Mesendoderm (in vitro differentiated cells): ENCODE data around the gene OXGR1.
"Not testable (repeated sequence)": the region's sequence is repeated elsewhere in the genome, so short reads cannot be mapped to it uniquely, and the experiment has no call there.

Experiments
- DNase-seq: peaks from one replicate; pipeline ENCODE4 v3.0.0; 2013
- H2AK5ac ChIP-seq: 2 replicates; pipeline ENCODE4 v1.6.1; 2013; ENCODE audit warnings: low read length, inconsistent platforms
- H2BK120ac ChIP-seq: 2 replicates; pipeline ENCODE4 v1.6.1; 2013; ENCODE audit warnings: low read depth, mild to moderate bottlenecking, low read length, moderate library complexity, mixed read lengths
- H2BK15ac ChIP-seq: replicated peaks from 2 replicates; pipeline ENCODE4 v1.6.1; 2013; ENCODE audit warnings: low read depth, mild to moderate bottlenecking, moderate library complexity
- H2BK5ac ChIP-seq: 2 replicates; pipeline ENCODE4 v1.6.1; 2013; ENCODE audit warnings: low read length, inconsistent platforms
- H3K18ac ChIP-seq: 2 replicates; pipeline ENCODE4 v1.6.1; 2013; ENCODE audit warnings: mild to moderate bottlenecking, low read length, mixed read lengths
- H3K23ac ChIP-seq: one replicate; pipeline ENCODE4 v1.6.1; 2013; ENCODE audit warnings: low read length
- H3K27ac ChIP-seq: 2 replicates; pipeline ENCODE4 v1.5.1; 2013; ENCODE audit warnings: low read depth, mild to moderate bottlenecking, inconsistent platforms, low read length, moderate library complexity
- H3K27me3 ChIP-seq: 2 replicates; pipeline ENCODE4 v1.6.1; 2013; ENCODE audit warnings: low read length, control low read depth, mild to moderate bottlenecking, inconsistent platforms; ENCODE audit not compliant: insufficient read depth, poor library complexity
- H3K36me3 ChIP-seq: 2 replicates; pipeline ENCODE4 v1.6.1; 2013; ENCODE audit warnings: low read length, inconsistent platforms; ENCODE audit not compliant: control insufficient read depth, insufficient read depth
- H3K4ac ChIP-seq: one replicate; pipeline ENCODE4 v1.6.1; 2013; ENCODE audit warnings: low read depth, mild to moderate bottlenecking, low read length, moderate library complexity
- H3K4me1 ChIP-seq: 2 replicates; pipeline ENCODE4 v1.6.1; 2013; ENCODE audit warnings: low read depth, low read length, inconsistent platforms; ENCODE audit not compliant: control insufficient read depth
- H3K4me2 ChIP-seq: 2 replicates; pipeline ENCODE4 v1.6.1; 2013; ENCODE audit warnings: low read length
- H3K4me3 ChIP-seq: 2 replicates; pipeline ENCODE4 v1.5.1; 2013; ENCODE audit warnings: mild to moderate bottlenecking, low read length
- H3K56ac ChIP-seq: one replicate; pipeline ENCODE4 v1.6.1; 2013; ENCODE audit warnings: low read length
- H3K79me1 ChIP-seq: 2 replicates; pipeline ENCODE4 v1.6.1; 2013; ENCODE audit warnings: low read length, inconsistent platforms
- H3K79me2 ChIP-seq: 2 replicates; pipeline ENCODE4 v1.6.1; 2013; ENCODE audit warnings: mild to moderate bottlenecking, low read length; ENCODE audit not compliant: control insufficient read depth, insufficient read depth
- H3K9ac ChIP-seq: 2 replicates; pipeline ENCODE4 v1.6.1; 2013; ENCODE audit warnings: low read length, inconsistent platforms
- H4K5ac ChIP-seq: one replicate; pipeline ENCODE4 v1.6.1; 2013; ENCODE audit warnings: low read length
- H4K8ac ChIP-seq: one replicate; pipeline ENCODE4 v1.6.1; 2013; ENCODE audit warnings: low read depth, mild to moderate bottlenecking, control low read depth, low read length, moderate library complexity
- WGBS: extraction: QIAGEN DNeasy Blood & Tissue Kit; methylation state at CpG from one replicate; pipeline ENCODE4 v1.1.7; 2013; ENCODE audit warnings: low lambda C conversion rate, missing lambda C conversion rate; ENCODE audit not compliant: insufficient coverage; ENCODE audit errors: extremely low coverage; 5-methylcytosine and 5-hydroxymethylcytosine counted together

Gene OXGR1

GRCh38 chr13:96988441-96988840 is 5.8 kb downstream of the OXGR1 start:
- no peak overlapping the region for H3K18ac ChIP-seq
- no peak for DNase-seq
- no peaks in the 10 kb centered on the region for H3K4me1 ChIP-seq
- H3K79me2 ChIP-seq = no peaks in the 10 kb centered on the region
- no peaks in the 10 kb centered on the region for H3K36me3 ChIP-seq
- H3K4me3 ChIP-seq = no peak overlapping the region
- no peak overlapping the region for H3K56ac ChIP-seq
- H2BK120ac ChIP-seq = no peak overlapping the region
- no peaks in the 10 kb centered on the region for H3K79me1 ChIP-seq
- H4K5ac ChIP-seq = no peak overlapping the region
- no peak overlapping the region for H3K4ac ChIP-seq
- H3K23ac ChIP-seq = no peak overlapping the region
- H4K8ac ChIP-seq = no peak overlapping the region
- H3K27ac ChIP-seq = no peak overlapping the region
- no peak overlapping the region for H2BK5ac ChIP-seq
- no peaks in the 10 kb centered on the region for H3K27me3 ChIP-seq
- WGBS = no CpG with 5 or more reads among the region's 5 CpGs
- no peak overlapping the region for H2BK15ac ChIP-seq
- H3K9ac ChIP-seq = no peak overlapping the region
- H2AK5ac ChIP-seq = no peak overlapping the region
- no peak overlapping the region for H3K4me2 ChIP-seq

- peak; percentile 68 for DNase-seq
- Histone ChIP-seq H2AK5ac (no peak overlapping the region), H2BK5ac (no peak overlapping the region), H4K5ac (no peak overlapping the region), H3K18ac (no peak overlapping the region), H3K9ac (no peak overlapping the region), H3K79me2 (no peaks in the 10 kb centered on the region), H3K79me1 (no peaks in the 10 kb centered on the region), H2BK15ac (no peak overlapping the region), H3K23ac (no peak overlapping the region), H4K8ac (no peak overlapping the region), H3K56ac (no peak overlapping the region), H3K27me3 (no peaks in the 10 kb centered on the region), H3K27ac (no peak overlapping the region), H3K4me2 (no peak overlapping the region), H2BK120ac (no peak overlapping the region), H3K4me3 (no peak overlapping the region), H3K36me3 (no peaks in the 10 kb centered on the region), H3K4me1 (no peaks in the 10 kb centered on the region), H3K4ac (no peak overlapping the region)
- no CpG with 5 or more reads among the region's 6 CpGs for WGBS
Measured at GRCh38 chr13:96984051-96984508, 10.2 kb downstream of the OXGR1 start.

GRCh38 chr13:96982672-96983071 is 11.6 kb downstream of the OXGR1 start:
- Histone ChIP-seq H3K18ac (no peak overlapping the region), H3K4me2 (no peak overlapping the region), H3K4ac (no peak overlapping the region), H3K4me3 (no peak overlapping the region), H3K27ac (no peak overlapping the region), H3K4me1 (no peaks in the 10 kb centered on the region), H3K27me3 (no peaks in the 10 kb centered on the region), H2BK120ac (no peak overlapping the region), H2BK5ac (no peak overlapping the region), H4K5ac (no peak overlapping the region), H2AK5ac (no peak overlapping the region), H3K79me1 (no peaks in the 10 kb centered on the region), H3K23ac (no peak overlapping the region), H3K9ac (no peak overlapping the region), H3K36me3 (no peaks in the 10 kb centered on the region), H3K56ac (no peak overlapping the region), H2BK15ac (no peak overlapping the region), H3K79me2 (no peaks in the 10 kb centered on the region), H4K8ac (no peak overlapping the region)
- no peak for DNase-seq
- no CpG with 5 or more reads among the region's 2 CpGs for WGBS

GRCh38 chr13:96979861-96980260 is 14.4 kb downstream of the OXGR1 start:
- not testable (repeated sequence) for H3K4me2 ChIP-seq, H3K56ac ChIP-seq, H3K4me1 ChIP-seq, H4K5ac ChIP-seq, H3K4me3 ChIP-seq, DNase-seq, H2BK120ac ChIP-seq, H3K9ac ChIP-seq, H3K36me3 ChIP-seq, H3K79me1 ChIP-seq, H3K27ac ChIP-seq, H2BK5ac ChIP-seq, H3K4ac ChIP-seq, H3K18ac ChIP-seq, H3K23ac ChIP-seq, H3K79me2 ChIP-seq, H2BK15ac ChIP-seq, H2AK5ac ChIP-seq, H4K8ac ChIP-seq, H3K27me3 ChIP-seq
- no CpG with 5 or more reads among the region's 1 CpG for WGBS

GRCh38 chr13:96968027-96968426 is 26.2 kb downstream of the OXGR1 start:
- H3K27ac ChIP-seq = no peak overlapping the region
- H3K23ac ChIP-seq = no peak overlapping the region
- no peak overlapping the region for H2BK5ac ChIP-seq
- H3K79me1 ChIP-seq = no peaks in the 10 kb centered on the region
- no peak overlapping the region for H4K8ac ChIP-seq
- no peaks in the 10 kb centered on the region for H3K4me1 ChIP-seq
- no peak overlapping the region for H3K56ac ChIP-seq
- no CpG with 5 or more reads among the region's 2 CpGs for WGBS
- no peak overlapping the region for H3K18ac ChIP-seq
- H3K36me3 ChIP-seq = no peaks in the 10 kb centered on the region
- no peak overlapping the region for H2AK5ac ChIP-seq
- no peak overlapping the region for H3K4ac ChIP-seq
- H3K9ac ChIP-seq = no peak overlapping the region
- H2BK120ac ChIP-seq = no peak overlapping the region
- no peak overlapping the region for H3K4me2 ChIP-seq
- no peaks in the 10 kb centered on the region for H3K79me2 ChIP-seq
- no peak overlapping the region for H2BK15ac ChIP-seq
- no peak overlapping the region for H4K5ac ChIP-seq
- peak; percentile 17 for DNase-seq
- no peaks in the 10 kb centered on the region for H3K27me3 ChIP-seq
- H3K4me3 ChIP-seq = peak overlapping the region; percentile 22

GRCh38 chr13:96967248-96967745 is 27.0 kb downstream of the OXGR1 start:
- no peak overlapping the region for H3K23ac ChIP-seq
- H3K9ac ChIP-seq = no peak overlapping the region
- no peak overlapping the region for H4K8ac ChIP-seq
- no peaks in the 10 kb centered on the region for H3K79me1 ChIP-seq
- H3K36me3 ChIP-seq = no peaks in the 10 kb centered on the region
- H3K27me3 ChIP-seq = no peaks in the 10 kb centered on the region
- H2AK5ac ChIP-seq = no peak overlapping the region
- H3K4ac ChIP-seq = no peak overlapping the region
- no CpG with 5 or more reads among the region's 12 CpGs for WGBS
- H3K18ac ChIP-seq = no peak overlapping the region
- H3K4me3 ChIP-seq = no peak overlapping the region
- H3K4me1 ChIP-seq = no peaks in the 10 kb centered on the region
- DNase-seq = peak; percentile 40
- no peaks in the 10 kb centered on the region for H3K79me2 ChIP-seq
- H4K5ac ChIP-seq = no peak overlapping the region
- H3K27ac ChIP-seq = no peak overlapping the region
- no peak overlapping the region for H2BK5ac ChIP-seq
- no peak overlapping the region for H2BK15ac ChIP-seq
- H3K56ac ChIP-seq = no peak overlapping the region
- H2BK120ac ChIP-seq = no peak overlapping the region
- H3K4me2 ChIP-seq = no peak overlapping the region
